DND-41 (cell line): ENCODE data around the gene FOXP1.

Experiments
- ATAC-seq: fragments of 200-7000 bp; cut with Tn5 transposase; 3 replicates; pipeline ENCODE4 v1.9.1; 2021; ENCODE audit warnings: low read depth; ENCODE audit not compliant: insufficient read depth
- DNase-seq: peaks from one replicate; pipeline ENCODE4 v3.0.0-alpha.2; 2020
- H2AFZ ChIP-seq: 2 replicates; pipeline ENCODE4 v1.6.0; 2012; ENCODE audit warnings: low read depth, low read length
- H3K27ac ChIP-seq: 2 replicates; pipeline ENCODE4 v1.5.1; 2012; ENCODE audit warnings: low read length, inconsistent platforms
- H3K27me3 ChIP-seq: fragments of 200-600 bp; sonication (generic); 2 replicates; pipeline ENCODE4 v1.6.0; 2012; ENCODE audit warnings: low read length, mild to moderate bottlenecking, inconsistent platforms; ENCODE audit not compliant: insufficient read depth, poor library complexity
- H3K36me3 ChIP-seq: 2 replicates; pipeline ENCODE4 v1.5.1; 2012; ENCODE audit warnings: low read length, inconsistent platforms; ENCODE audit not compliant: insufficient read depth
- H3K4me1 ChIP-seq: 2 replicates; pipeline ENCODE4 v1.5.1; 2012; ENCODE audit warnings: mild to moderate bottlenecking, low read length; ENCODE audit not compliant: insufficient read depth
- H3K4me2 ChIP-seq: 2 replicates; pipeline ENCODE4 v1.6.0; 2012; ENCODE audit warnings: mild to moderate bottlenecking, moderate library complexity, low read length, inconsistent platforms; ENCODE audit not compliant: insufficient read depth
- H3K4me3 ChIP-seq, 2 experiments: fragments of 200-600 bp in 1 of 2; shearing (Covaris generic) in 1 of 2; 2 replicates each; pipeline ENCODE4 v1.5.1; 2012 to 2016; ENCODE audit warnings: inconsistent platforms in 2 of 2, low read length in 2 of 2, mild to moderate bottlenecking in 2 of 2, low read depth in 1 of 2, moderate library complexity in 1 of 2
- H3K79me2 ChIP-seq: 2 replicates; pipeline ENCODE4 v1.6.0; 2012; ENCODE audit warnings: low read length, inconsistent platforms; ENCODE audit not compliant: insufficient read depth
- H3K9ac ChIP-seq: 2 replicates; pipeline ENCODE4 v1.6.0; 2012; ENCODE audit warnings: low read depth, mild to moderate bottlenecking, inconsistent platforms, low read length, moderate library complexity
- H3K9me3 ChIP-seq: 2 replicates; pipeline ENCODE4 v1.5.1; 2012; ENCODE audit warnings: low read length, moderate library complexity, mild to moderate bottlenecking, inconsistent platforms; ENCODE audit not compliant: insufficient read depth, severe bottlenecking
- H4K20me1 ChIP-seq: 2 replicates; pipeline ENCODE4 v1.6.0; 2012; ENCODE audit warnings: low read length; ENCODE audit not compliant: insufficient read depth
- EZH2 ChIP-seq: IDR thresholded peaks from 3 replicates; pipeline ENCODE4 v1.6.1; 2012; ENCODE audit warnings: borderline replicate concordance, low read depth, mild to moderate bottlenecking, moderate library complexity, low read length, inconsistent platforms; ENCODE audit not compliant: severe bottlenecking
- TF ChIP-seq, protein P1 (sequence below): IDR thresholded peaks from 2 replicates; pipeline ENCODE4 v1.5.1; 2012; ENCODE audit warnings: borderline replicate concordance, low read length, moderate library complexity, mild to moderate bottlenecking; ENCODE audit not compliant: poor library complexity, severe bottlenecking; ENCODE audit errors: extremely low read depth

The FOXP1 gene

DNA sequence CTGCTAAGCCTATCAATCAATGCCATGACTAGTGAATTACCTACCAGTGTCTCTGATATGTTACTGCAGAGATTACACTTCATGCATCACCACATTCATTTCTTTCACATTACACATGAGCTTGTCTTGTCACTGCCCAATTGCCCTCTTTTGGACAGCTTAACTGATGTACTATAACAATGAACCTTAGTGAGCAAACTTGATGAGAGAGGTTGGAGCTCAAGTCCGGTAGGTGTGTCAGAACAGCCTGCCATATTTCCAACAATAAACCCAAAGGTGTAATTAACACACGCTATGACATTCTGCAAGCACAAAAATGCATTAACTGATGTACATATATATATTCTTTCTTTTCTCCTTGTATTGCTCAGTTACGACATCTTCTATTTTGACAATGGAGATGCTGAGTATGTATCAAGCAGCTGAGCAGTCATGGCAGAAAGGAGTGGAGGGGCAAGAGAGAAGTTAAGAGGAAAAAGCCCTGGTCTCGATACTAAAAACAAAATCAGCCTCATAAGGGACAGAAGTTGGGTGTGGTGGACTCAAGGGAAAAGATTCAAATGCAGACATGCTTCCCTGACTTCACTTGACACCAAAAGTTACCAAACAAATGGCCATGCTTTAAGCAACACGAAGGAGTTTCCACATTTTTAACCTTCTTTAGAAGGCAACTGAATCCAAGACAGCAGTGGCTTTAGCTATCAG lies 538.2 kb downstream of the FOXP1 start:
- Histone ChIP-seq H3K27me3 (no peaks in the 10 kb centered on the region), H3K9me3 (no peaks in the 10 kb centered on the region), H3K27ac (no peak overlapping the region), H3K79me2 (peaks cover 30% of the 10 kb centered on the region), H3K9ac (no peak overlapping the region), H3K4me1 (0 out of 2 replicates have a peak, but pooled peaks cover 3% of the 10 kb centered on the region), H3K4me2 (no peak overlapping the region), H2AFZ (no peak overlapping the region), H4K20me1 (peaks cover 9% of the 10 kb centered on the region), H3K36me3 (peaks cover 90% of the 10 kb centered on the region), H3K4me3 (no peak overlapping the region)
- DNase-seq (no peak), ATAC-seq (no peak)
- TF ChIP-seq EZH2, result no peak
- TF ChIP-seq, protein P1, sequence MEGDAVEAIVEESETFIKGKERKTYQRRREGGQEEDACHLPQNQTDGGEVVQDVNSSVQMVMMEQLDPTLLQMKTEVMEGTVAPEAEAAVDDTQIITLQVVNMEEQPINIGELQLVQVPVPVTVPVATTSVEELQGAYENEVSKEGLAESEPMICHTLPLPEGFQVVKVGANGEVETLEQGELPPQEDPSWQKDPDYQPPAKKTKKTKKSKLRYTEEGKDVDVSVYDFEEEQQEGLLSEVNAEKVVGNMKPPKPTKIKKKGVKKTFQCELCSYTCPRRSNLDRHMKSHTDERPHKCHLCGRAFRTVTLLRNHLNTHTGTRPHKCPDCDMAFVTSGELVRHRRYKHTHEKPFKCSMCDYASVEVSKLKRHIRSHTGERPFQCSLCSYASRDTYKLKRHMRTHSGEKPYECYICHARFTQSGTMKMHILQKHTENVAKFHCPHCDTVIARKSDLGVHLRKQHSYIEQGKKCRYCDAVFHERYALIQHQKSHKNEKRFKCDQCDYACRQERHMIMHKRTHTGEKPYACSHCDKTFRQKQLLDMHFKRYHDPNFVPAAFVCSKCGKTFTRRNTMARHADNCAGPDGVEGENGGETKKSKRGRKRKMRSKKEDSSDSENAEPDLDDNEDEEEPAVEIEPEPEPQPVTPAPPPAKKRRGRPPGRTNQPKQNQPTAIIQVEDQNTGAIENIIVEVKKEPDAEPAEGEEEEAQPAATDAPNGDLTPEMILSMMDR, result no peak

GRCh38 chr3:71042759-71043158 lies 540.8 kb downstream of the FOXP1 start:
- Histone ChIP-seq H3K4me3 (no peak overlapping the region), H3K4me2 (no peak overlapping the region), H2AFZ (no peak overlapping the region), H3K79me2 (peaks cover 23% of the 10 kb centered on the region; the same call in 1 of the 2 replicates), H3K27ac (no peak overlapping the region), H3K4me1 (no peaks in the 10 kb centered on the region), H4K20me1 (no peaks in the 10 kb centered on the region), H3K36me3 (peaks cover 98% of the 10 kb centered on the region), H3K27me3 (no peaks in the 10 kb centered on the region), H3K9ac (no peak overlapping the region), H3K9me3 (no peaks in the 10 kb centered on the region)
- DNase-seq (no peak), ATAC-seq (no peak)
- no peak for TF ChIP-seq EZH2
- TF ChIP-seq, protein P1, result no peak

DNA sequence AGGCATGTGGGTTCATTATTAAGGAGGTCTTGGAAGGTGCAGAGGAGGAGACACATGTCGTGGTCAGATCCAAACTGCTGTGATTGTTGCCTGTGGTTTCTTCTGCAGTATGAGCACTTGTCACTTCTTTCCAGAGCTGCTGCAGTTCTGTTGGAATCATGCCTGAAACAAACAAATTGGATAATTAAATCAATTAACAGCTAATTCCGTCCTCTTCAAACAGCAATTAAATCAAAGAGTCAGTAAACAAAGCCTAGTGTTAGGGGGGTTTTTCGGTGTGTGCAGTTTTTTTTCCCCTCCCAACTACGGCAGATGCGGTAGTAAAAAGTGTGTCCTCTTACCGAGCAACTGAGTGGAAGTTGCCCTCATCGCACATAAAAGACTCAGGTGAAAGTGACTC lies 542.2 kb downstream of the FOXP1 start:
- TF ChIP-seq EZH2, result no peak
- H3K9ac ChIP-seq, result no peak overlapping the region
- peaks cover 32% of the 10 kb centered on the region; the same call in 1 of the 2 replicates for H3K79me2 ChIP-seq
- no peaks in the 10 kb centered on the region for H3K27me3 ChIP-seq
- no peaks in the 10 kb centered on the region; the same call in 1 of the 2 replicates for H4K20me1 ChIP-seq
- no peaks in the 10 kb centered on the region for H3K4me1 ChIP-seq
- ATAC-seq (no peak), DNase-seq (no peak)
- H3K4me2 ChIP-seq, result no peak overlapping the region
- H2AFZ ChIP-seq, result no peak overlapping the region
- peaks cover 98% of the 10 kb centered on the region for H3K36me3 ChIP-seq
- no peaks in the 10 kb centered on the region for H3K9me3 ChIP-seq
- H3K27ac ChIP-seq, result no peak overlapping the region
- H3K4me3 ChIP-seq, result no peak overlapping the region

DNA sequence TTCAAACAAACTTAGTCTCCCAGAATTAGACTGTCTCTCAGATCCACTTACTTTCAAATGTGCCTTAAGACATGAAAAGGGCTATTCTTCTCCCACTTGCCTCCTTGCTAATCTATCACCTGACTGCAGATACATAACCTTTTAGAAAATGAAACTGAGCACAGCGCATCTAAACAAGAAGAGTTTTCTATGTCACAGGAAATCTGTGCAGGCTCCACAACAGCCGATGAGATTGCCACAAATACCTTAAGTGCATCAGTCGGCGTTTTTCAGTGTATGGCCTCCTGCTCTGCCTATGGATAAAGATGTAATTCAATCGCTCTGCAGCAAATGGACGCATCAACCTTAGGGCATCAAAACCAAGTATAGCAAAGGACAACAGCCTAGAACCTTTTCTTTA lies 544.2 kb downstream of the FOXP1 start:
- Histone ChIP-seq H3K9ac (no peak overlapping the region), H3K27me3 (no peaks in the 10 kb centered on the region), H3K9me3 (no peaks in the 10 kb centered on the region), H3K4me1 (no peaks in the 10 kb centered on the region), H2AFZ (no peak overlapping the region), H3K4me3 (no peak overlapping the region), H3K36me3 (peaks cover 97% of the 10 kb centered on the region), H4K20me1 (peaks cover 12% of the 10 kb centered on the region), H3K79me2 (peaks cover 47% of the 10 kb centered on the region), H3K27ac (no peak overlapping the region), H3K4me2 (no peak overlapping the region)
- TF ChIP-seq EZH2, result no peak
- TF ChIP-seq, protein P1, result no peak
- DNase-seq (no peak), ATAC-seq (no peak)
